Activated gamma-delta T cell treated with anti-CD3 and anti-CD28 coated beads, Interleukin-2, amount 50 U/mL, for 16 hours (primary cell): ENCODE results near the gene RRAD.
A peak's percentile ranks its signal among the peaks of the same experiment; 100 is the strongest.
"Not testable (repeated sequence)": the region's sequence is repeated elsewhere in the genome, so short reads cannot be mapped to it uniquely, and the experiment has no call there.

ENCODE experiments used
- DNase-seq: peaks from one replicate; pipeline ENCODE4 v3.0.0-alpha.2; 2020; ENCODE audit warnings: low read depth

The RRAD gene, protein sequence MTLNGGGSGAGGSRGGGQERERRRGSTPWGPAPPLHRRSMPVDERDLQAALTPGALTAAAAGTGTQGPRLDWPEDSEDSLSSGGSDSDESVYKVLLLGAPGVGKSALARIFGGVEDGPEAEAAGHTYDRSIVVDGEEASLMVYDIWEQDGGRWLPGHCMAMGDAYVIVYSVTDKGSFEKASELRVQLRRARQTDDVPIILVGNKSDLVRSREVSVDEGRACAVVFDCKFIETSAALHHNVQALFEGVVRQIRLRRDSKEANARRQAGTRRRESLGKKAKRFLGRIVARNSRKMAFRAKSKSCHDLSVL

DNA sequence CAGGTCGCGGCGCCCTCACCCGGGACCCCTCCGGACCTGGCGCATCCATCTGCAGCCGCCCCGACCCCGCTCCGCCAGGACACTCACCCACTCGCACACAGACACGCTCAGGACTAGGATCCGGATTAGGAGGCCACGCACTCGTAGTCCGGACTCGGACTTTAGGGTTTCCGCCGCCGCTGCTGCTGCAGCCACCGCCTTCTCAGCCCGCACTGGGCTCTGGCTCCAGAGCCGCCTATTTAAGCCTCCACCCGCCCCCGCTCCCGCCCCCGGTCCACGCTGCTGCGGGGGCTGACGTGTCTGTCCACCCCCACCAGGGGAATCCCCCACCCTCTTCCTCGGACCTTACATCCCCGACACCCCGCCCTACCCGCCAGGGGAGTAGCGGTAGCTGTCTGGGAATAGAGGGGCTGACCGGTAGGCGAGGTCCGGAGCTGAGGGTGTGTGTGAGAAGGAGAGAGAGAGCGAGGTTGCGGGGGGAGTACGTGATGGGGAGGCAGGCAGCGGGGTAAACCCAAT, at the start of gene RRAD:
Gene RRAD, minus strand, starts transcription at position 214 of the 519 bp plus-strand sequence. CDS start 356 bp downstream, outside the sequence.
- DNase-seq: no peak

- peak; percentile 13 for DNase-seq
Measured at GRCh38 chr16:66974932-66975246, 49.6 kb upstream of the RRAD start.

DNA sequence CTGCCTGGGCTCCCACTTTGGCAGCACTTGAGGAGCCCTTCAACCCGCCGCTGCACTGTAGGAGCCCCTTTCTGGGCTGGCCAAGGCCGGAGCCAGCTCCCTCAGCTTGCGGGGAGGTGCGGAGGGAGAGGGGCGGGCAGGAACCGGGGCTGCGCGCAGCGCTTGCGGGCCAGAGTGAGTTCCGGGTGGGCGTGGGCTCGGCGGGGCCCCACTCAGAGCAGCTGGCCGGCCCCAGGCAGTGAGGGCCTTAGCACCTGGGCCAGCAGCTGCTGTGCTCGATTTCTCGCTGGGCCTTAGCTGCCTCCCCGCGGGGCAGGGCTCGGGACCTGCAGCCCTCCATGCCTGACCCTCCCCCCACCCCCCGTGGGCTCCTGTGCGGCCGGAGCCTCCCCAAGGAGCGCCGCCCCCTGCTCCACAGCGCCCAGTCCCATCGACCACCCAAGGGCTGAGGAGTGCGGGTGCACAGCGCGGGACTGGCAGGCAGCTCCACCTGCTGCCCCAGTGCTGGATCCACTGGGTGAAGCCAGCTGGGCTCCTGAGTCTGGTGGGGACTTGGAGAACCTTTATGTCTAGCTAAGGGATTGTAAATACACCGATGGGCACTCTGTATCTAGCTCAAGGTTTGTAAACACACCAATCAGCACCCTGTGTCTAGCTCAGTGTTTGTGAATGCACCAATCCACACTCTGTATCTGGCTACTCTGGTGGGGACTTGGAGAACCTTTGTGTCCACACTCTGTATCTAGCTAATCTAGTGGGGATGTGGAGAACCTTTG, 49.0 kb upstream of the RRAD start:
- DNase-seq: not testable (repeated sequence)

DNA sequence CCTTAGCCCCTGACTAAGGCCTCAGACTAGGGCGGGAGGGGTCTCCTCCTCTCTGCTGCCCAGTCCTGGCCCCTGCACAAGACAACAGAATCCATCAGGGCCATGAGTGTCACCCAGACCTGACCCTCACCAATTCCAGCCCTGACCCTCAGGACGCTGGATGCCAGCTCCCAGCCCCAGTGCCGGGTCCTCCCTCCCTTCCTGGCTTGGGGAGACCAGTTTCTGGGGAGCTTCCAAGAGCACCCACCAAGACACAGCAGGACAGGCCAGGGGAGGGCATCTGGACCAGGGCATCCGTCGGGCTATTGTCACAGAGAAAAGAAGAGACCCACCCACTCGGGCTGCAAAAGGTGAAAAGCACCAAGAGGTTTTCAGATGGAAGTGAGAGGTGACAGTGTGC, 48.4 kb upstream of the RRAD start:
- DNase-seq: no peak

- no peak for DNase-seq
Measured at GRCh38 chr16:66972983-66973382, 47.6 kb upstream of the RRAD start.

GRCh38 chr16:66970775-66971720, 45.7 kb upstream of the RRAD start:
- DNase-seq: no peak

DNA sequence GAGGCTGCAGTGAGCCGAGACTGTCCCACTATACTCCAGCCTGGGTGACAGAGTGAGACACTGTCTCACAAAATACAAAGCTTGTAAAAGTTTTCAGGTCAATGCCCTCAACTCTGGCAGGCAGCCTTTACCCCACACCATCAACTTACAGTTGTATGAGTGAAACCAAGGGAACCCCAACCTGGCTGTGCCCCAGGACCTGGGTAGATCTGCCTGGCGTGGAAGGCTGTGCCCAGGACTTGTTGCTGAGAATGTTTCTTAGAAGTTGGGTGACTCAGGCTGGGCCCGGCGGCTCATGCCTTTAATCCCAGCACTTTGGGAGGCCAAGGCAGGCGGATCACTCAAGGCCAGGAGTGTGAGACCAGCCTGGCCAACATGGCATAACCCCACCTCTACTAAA, 43.5 kb upstream of the RRAD start:
- no peak for DNase-seq

- no peak for DNase-seq
Measured at GRCh38 chr16:66964049-66964448, 38.7 kb upstream of the RRAD start.

DNA sequence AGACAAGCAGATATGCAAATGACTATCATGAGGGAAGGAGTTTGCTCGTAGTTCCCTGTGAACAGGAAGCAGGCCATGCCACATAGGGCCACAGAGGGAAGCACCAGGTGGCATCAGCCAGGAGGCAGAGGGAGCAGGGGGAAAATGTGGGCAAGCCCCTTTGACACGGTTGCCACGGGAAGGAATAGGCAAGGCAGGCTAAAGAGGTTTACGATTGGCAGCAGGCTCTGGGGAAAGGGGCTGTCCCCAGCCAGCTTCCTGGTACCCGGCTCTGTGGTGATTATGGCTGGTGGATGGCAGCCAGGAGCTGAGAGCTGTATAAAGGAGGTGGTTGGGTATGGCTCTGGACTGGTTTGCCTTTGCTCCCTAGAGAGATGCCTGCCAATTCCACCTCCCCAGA, 36.6 kb upstream of the RRAD start:
- no peak for DNase-seq

DNA sequence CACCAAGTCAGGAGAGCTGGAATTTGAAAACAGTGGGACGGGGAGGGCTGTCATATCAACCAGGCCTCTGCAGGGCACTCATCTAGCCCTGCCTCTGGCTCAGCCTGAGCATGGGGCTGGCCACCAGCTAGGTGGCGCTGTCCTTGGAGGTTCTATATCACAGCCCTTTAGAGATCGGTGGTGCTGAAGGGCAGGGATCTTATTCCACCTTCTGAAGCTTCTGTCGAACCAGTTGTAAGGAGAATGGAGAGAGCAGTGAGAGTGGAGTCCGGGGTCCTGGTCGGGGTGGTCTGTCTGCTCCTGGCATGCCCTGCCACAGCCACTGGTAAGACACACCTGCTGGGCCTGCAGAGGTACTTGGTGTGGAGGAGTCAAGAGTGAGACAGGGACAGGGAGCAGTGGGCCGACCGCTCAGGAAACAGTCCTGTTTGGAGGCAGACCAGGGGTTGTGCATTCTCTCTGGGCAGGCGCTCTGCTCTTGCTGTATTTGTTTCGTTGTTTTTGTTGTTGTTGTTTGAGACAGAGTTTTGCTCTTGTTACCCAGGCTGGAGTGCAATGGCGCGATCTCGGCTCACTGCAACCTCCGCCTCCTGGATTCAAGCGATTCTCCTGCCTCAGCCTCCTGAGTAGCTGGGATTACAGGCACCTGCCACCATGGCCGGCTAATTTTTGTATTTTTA, 35.9 kb upstream of the RRAD start, which contains the start of gene CES3:
Gene CES3, plus strand, starts transcription at position 202 of the 680 bp plus-strand sequence. Its CDS starts 42 bp downstream, at position 244.
- no peak for DNase-seq

DNA sequence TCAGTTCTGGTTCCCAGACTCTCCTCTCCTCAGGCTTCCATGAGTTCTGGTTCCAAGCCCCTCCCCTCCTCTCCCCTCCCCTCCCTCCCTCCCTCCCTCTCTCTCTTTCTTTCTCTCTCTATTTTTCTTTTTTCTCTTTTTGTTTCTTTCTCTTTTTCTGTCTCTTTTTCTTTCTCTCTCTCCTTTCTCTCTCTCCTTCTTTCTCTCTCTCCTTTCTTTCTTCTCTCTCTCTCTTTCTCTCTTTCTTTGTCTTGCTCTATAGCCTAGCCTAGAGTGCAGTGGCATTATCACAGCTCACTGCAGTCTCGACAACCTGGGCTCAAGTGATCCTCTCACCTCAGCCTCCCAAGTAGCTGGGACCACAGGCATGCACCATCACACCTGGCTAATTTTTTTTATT, 34.9 kb upstream of the RRAD start:
- DNase-seq: no peak

- DNase-seq: no peak
Measured at GRCh38 chr16:66959704-66960161, 34.4 kb upstream of the RRAD start.

- DNase-seq: no peak
Measured at GRCh38 chr16:66958857-66959703, 33.7 kb upstream of the RRAD start.

GRCh38 chr16:66956154-66956457, 30.8 kb upstream of the RRAD start:
- DNase-seq: not testable (repeated sequence)

- DNase-seq: not testable (repeated sequence)
Measured at GRCh38 chr16:66955363-66956153, 30.2 kb upstream of the RRAD start.

GRCh38 chr16:66954097-66954659, 28.8 kb upstream of the RRAD start:
- peak; percentile 52 for DNase-seq

DNA sequence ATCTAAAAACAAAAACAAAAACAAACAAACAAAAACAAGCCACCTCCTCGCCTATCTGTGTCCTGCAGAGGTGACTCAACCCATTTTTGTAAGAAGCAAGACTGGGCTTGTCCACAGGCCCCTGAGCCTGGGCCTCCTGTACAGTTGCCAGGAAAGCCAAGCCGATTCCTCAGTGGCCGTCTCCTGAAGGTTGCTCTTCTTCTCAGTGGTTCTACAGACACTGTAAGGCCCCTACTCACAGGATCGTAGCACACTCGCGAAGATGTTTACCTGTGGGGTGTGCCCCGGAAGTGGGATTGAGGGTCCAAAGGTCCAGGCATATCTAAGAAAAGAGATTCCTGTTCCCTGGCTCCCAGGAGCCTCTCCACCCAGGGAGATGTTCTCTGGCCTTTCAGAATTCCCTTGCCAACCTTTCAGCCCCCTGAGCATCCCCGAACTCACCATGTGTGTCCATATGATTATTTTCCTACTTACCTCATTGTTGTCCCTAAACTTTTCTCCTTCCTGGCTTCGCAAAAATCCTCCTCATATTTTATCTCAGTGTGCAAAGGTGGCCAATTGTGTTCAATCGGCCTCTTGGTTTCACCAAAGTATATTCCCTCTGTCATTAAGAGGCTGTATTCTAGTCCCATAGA, 28.2 kb upstream of the RRAD start:
- no peak for DNase-seq

- no peak for DNase-seq
Measured at GRCh38 chr16:66952430-66953110, 27.2 kb upstream of the RRAD start.
